ENCODE measurements around the gene THAP4.

- TF ChIP-seq CTCF (IDR thresholded peaks at IDR 0.05 in 2 of 3, conservative IDR thresholded peaks at IDR 0.05 in 1 of 3; ENCODE audit: borderline replicate concordance in 1 of 3, insufficient read depth in 1 of 3, low read depth in 2 of 3, low read length in 2 of 3) (no peak), MAX (IDR thresholded peaks at IDR 0.05) (no peak), EZH2phosphoT487 (IDR thresholded peaks at IDR 0.05; ENCODE audit: borderline replicate concordance) (no peak), RAD21 (IDR thresholded peaks at IDR 0.05; ENCODE audit: low read depth) (no peak), EZH2 (IDR thresholded peaks at IDR 0.05) (no peak), POLR2AphosphoS5 (IDR thresholded peaks at IDR 0.05; ENCODE audit: low read depth, low read length) (no peak), POLR2A (IDR thresholded peaks at IDR 0.05; ENCODE audit: borderline replicate concordance, extremely low read depth, insufficient read depth, insufficient read length) (no peak), EGR1 (IDR thresholded peaks at IDR 0.05; ENCODE audit: low read depth) (no peak), ZNF274 (IDR thresholded peaks at IDR 0.05; ENCODE audit: low read depth, low read length) (no peak), SRF (IDR thresholded peaks at IDR 0.05; ENCODE audit: low read depth) (no peak), SP1 (IDR thresholded peaks at IDR 0.05; ENCODE audit: low read depth) (no peak)
Observed at GRCh38 chr2:241553512-241553830, 83.5 kb downstream of the THAP4 start.

All from HCT116 (cell line).